Mucosa of rectum (tissue), 2 donors: ENCODE data around the gene RIPK4.

ENCODE experiments used
- H3K27ac ChIP-seq, 2 donors: one replicate each; pipeline ENCODE4 v1.7.0; 2013; ENCODE audit warnings: inconsistent platforms in 2 of 2, low read depth in 2 of 2, low read length in 2 of 2
- H3K27me3 ChIP-seq, 2 donors: one replicate each; pipeline ENCODE4 v1.7.0; 2013; ENCODE audit warnings: low read length in 2 of 2; ENCODE audit not compliant: control insufficient read depth in 2 of 2, insufficient read depth in 2 of 2
- H3K36me3 ChIP-seq, 2 donors: one replicate each; pipeline ENCODE4 v1.7.0; 2013; ENCODE audit warnings: low read length in 2 of 2; ENCODE audit not compliant: control insufficient read depth in 2 of 2, insufficient read depth in 2 of 2
- H3K4me1 ChIP-seq, 2 donors: one replicate each; pipeline ENCODE4 v1.7.0; 2013; ENCODE audit warnings: low read length in 2 of 2, mild to moderate bottlenecking in 1 of 2; ENCODE audit not compliant: control insufficient read depth in 2 of 2, insufficient read depth in 2 of 2
- H3K4me3 ChIP-seq, 2 donors: one replicate each; pipeline ENCODE4 v1.7.0; 2013; ENCODE audit warnings: low read length in 2 of 2
- H3K9ac ChIP-seq, 2 donors: one replicate each; pipeline ENCODE4 v1.7.0; 2013; ENCODE audit warnings: low read length in 2 of 2, low read depth in 1 of 2, mild to moderate bottlenecking in 1 of 2
- H3K9me3 ChIP-seq, 2 donors: one replicate each; pipeline ENCODE4 v1.7.0; 2013; ENCODE audit warnings: low read length in 2 of 2; ENCODE audit not compliant: control insufficient read depth in 2 of 2
- donor health status: healthy.
- donor health status: Normal muscosa, but diverticular disease.

Gene RIPK4

DNA sequence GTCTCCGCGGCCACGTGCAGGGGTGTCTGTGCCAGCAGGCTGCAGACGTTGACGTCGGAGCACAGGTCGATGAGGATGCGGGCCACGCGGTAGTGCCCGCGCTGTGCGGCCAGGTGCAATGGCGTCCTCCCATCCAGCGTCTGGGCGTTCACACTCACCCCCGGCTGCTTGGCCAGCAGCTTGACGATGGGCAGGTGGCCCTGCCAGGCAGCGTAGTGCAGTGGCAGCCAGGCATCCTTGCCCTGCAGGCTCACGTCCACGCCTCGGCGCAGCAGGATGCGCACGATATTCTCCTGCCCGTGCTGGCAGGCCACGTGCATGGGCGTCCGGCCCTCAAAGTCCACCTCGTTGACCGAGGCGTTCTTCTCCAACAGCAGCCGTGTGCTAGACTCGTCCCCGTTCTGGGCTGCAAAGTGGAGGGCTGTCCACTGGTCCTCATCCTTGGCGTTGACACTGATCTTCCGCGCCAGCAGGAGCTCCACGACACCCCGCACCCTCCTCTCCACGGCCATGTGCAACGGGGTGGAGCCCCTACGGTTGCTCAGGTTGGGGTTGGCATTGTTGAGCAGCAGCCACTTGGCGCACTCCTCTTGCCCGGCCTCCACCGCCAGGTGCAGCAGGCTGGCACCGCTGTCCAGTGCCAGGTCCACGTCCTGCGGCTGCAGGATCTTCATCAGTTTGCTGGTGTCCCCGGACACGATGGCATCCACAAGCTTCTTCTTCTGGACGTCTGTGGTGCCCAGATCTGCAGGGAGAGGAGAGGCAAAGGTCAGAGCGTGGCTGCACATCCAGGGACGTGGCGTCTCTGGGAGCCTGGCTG is 25.4 kb downstream of the RIPK4 start:
- peaks cover 0 to 5% of the 10 kb centered on the region in 2 donors for H3K9me3 ChIP-seq
- peaks cover 23 to 32% of the 10 kb centered on the region in 2 donors for H3K36me3 ChIP-seq
- H3K4me1 ChIP-seq = peaks cover 0 to 3% of the 10 kb centered on the region in 2 donors
- H3K4me3 ChIP-seq = no peak overlapping the region
- H3K27ac ChIP-seq = no peak overlapping the region
- no peak overlapping the region for H3K9ac ChIP-seq
- no peaks in the 10 kb centered on the region for H3K27me3 ChIP-seq

DNA sequence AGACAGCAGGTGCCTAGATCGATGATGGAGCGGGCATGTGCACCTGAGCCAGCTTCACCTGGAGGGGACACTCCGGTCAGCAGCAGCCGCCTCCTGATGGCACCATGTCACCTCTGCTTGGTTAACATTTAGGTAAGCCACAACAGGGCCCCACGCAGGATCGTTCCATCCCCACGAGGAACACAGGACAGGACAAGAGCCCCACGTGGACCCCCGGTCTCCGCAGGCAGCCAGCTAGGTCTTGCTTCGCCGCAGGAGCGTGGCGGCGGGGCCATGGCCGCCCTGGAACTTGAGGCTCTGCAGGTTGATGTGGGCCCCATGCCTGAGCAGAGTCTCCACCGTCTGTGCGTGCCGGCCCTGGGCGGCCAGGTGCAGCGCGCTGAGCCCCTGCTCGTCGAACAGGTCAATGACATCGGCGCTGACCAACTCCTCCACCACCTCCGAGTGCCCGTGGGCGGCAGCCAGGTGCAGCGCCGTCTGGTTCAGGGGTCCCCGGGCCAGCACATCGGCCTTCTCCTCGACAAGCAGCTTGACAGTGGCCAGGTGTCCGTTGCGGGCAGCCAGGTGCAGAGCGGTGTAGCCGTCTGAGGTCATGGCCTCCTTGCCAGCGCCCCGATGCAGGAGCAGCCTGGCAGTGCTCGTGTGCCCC is 26.1 kb downstream of the RIPK4 start:
- H3K9ac ChIP-seq = no peak overlapping the region
- H3K27me3 ChIP-seq = no peaks in the 10 kb centered on the region
- H3K27ac ChIP-seq = no peak overlapping the region
- peaks cover 23 to 30% of the 10 kb centered on the region in 2 donors for H3K36me3 ChIP-seq
- peaks cover 0 to 5% of the 10 kb centered on the region in 2 donors for H3K9me3 ChIP-seq
- peaks cover 0 to 3% of the 10 kb centered on the region in 2 donors for H3K4me1 ChIP-seq
- no peak overlapping the region for H3K4me3 ChIP-seq

DNA sequence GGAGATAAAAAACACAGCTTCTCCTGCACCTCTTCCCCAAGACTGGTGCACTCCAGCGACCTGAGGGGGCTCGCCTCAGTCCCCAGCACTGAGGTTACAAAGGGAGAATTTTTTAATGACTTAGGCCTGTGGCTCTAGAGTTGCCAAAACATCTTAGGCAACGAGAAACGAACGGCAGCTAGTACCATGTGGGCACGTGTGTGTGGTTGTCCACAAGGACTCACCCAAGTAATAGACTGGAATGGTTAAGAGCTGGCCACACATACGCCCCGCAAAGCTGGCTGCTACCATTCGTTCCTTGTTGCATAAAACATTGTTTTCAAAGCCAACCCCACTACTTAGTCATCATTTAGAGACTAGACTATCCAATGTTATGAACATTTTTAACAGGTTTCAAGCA is 26.9 kb downstream of the RIPK4 start:
- peaks cover 0 to 5% of the 10 kb centered on the region in 2 donors for H3K9me3 ChIP-seq

DNA sequence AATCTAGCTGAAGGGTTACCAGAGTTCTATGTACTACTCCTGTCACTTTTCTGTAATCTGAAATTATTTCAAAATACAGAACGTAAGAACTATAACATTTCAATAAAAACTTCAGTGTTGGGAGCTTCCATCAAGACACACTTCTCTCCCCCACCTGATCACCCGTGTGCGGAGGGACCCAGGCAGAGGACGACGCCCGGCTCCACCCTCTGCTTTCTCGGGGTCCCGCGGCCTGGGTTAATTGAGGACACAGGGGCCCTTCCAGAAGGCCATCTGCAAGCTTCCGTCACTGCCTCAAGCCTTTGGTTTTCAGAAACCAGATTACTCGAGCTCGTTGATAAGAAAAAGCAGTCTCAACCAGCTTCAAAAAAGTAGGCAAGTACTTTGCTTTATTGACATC is 27.8 kb downstream of the RIPK4 start:
- H3K27me3 ChIP-seq = no peaks in the 10 kb centered on the region
- peaks cover 16 to 25% of the 10 kb centered on the region in 2 donors for H3K36me3 ChIP-seq
- H3K27ac ChIP-seq = no peak overlapping the region
- H3K9ac ChIP-seq = no peak overlapping the region
- peaks cover 0 to 5% of the 10 kb centered on the region in 2 donors for H3K9me3 ChIP-seq
- H3K4me3 ChIP-seq = no peak overlapping the region
- H3K4me1 ChIP-seq = peaks cover 0 to 3% of the 10 kb centered on the region in 2 donors

More for the DNA sequence above, 26.9 kb downstream of the RIPK4 start:
- no peak overlapping the region for H3K9ac ChIP-seq
- H3K4me3 ChIP-seq = no peak overlapping the region
- H3K27me3 ChIP-seq = no peaks in the 10 kb centered on the region
- H3K36me3 ChIP-seq = peaks cover 23 to 30% of the 10 kb centered on the region in 2 donors
- H3K27ac ChIP-seq = no peak overlapping the region
- peaks cover 0 to 3% of the 10 kb centered on the region in 2 donors for H3K4me1 ChIP-seq

DNA sequence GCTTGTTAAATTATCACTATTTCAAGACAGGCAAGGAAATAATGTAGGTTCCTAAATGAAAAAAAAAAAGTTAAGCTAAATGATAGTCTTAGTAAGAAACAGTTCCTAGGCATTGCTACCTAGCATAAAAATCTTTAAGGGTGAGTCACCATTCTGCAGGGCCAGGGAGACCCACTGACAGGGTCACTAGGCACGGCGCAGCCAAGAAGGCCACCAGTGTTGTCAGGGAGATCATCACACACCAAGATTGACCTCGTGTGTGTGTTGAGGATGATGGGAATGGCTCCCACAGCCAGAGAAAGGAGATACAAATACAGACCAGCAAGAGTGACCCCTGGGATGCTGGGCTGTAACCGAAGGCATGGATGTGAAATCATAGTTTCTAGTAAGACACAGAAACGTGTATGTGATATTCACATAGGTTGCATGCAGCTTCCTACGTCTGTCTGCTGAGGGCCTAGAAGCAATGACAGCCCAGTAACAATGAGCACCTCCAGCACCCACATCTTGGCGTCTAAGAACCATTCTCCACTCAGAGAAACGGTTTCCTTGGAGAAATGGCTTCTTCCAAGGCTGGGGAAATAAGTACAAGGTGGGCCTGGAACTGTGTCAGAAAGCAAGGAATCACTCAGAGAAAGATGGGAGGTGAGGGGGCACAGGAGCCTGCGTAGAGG is 29.1 kb downstream of the RIPK4 start:
- Histone ChIP-seq H3K4me3 (no peak overlapping the region), H3K9ac (no peak overlapping the region), H3K27ac (no peak overlapping the region), H3K9me3 (peaks cover 0 to 5% of the 10 kb centered on the region in 2 donors), H3K36me3 (peaks cover 14 to 20% of the 10 kb centered on the region in 2 donors), H3K4me1 (no peaks in the 10 kb centered on the region), H3K27me3 (peaks cover 0 to 4% of the 10 kb centered on the region in 2 donors)

DNA sequence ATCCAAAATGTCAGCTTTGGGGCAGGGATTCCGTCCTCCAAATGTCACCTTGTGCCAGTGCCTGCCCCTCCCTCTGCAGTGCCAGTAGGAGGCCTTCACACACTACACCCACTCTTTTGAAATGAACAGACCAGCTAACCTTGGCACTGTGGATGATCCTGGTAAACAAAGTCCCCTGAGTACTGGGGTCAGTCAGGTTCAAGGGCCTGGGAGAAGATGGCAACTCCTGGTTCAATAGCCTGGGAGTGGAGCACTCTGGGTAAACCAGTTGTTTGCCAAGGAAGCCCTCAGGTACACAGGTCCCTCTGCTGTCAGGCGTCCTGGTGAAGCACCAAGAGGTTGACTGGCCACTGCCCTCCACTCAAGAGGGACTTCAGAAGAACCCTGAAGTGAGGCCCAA is 30.4 kb downstream of the RIPK4 start:
- Histone ChIP-seq H3K36me3 (peaks cover 7 to 17% of the 10 kb centered on the region in 2 donors), H3K9ac (no peak overlapping the region)

DNA sequence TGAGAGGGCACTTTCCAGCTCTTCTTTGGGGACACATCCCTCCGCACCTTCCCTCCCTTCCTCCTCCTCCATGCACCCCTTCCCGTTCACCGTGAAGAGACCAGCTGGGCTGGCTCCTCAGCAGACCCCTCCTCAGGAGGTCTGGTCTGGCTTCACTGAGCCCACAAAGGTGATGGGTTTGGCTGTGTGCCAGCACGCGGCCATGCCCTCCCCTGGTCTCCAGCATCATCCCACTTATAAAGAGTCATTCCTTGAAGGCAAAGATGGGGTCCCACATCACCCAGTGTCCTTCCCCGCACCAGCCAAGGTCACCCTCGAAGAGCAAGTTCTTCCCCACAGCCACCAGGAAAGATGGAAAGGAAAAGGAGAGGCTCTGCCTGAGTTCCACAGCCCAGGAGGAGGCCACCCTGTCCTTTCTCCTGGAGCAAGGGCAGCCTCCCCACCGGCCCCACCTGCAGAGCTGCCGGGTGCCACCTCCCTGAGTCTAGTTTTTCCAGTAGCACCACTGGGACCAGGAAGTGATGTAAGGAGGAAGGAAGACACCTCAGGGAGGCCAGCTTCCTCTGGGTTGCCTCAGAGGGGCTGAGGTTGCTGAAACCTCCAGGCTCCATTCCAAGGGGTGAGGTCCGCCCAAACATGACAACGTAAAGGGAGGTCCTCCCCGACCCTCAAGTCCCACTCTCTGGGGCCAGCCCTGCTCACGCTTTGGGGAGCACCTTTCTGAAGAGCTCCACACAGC is 32.7 kb downstream of the RIPK4 start:
- Histone ChIP-seq H3K9me3 (peaks cover 0 to 5% of the 10 kb centered on the region in 2 donors), H3K4me1 (peaks cover 0 to 2% of the 10 kb centered on the region in 2 donors), H3K4me3 (no peak overlapping the region), H3K9ac (no peak overlapping the region), H3K27me3 (peaks cover 0 to 4% of the 10 kb centered on the region in 2 donors), H3K36me3 (peaks cover 0 to 2% of the 10 kb centered on the region in 2 donors), H3K27ac (no peak overlapping the region)

More for the DNA sequence above, 30.4 kb downstream of the RIPK4 start:
- Histone ChIP-seq H3K27me3 (peaks cover 0 to 4% of the 10 kb centered on the region in 2 donors), H3K27ac (no peak overlapping the region), H3K4me3 (no peak overlapping the region), H3K4me1 (no peaks in the 10 kb centered on the region), H3K9me3 (peaks cover 0 to 5% of the 10 kb centered on the region in 2 donors)

DNA sequence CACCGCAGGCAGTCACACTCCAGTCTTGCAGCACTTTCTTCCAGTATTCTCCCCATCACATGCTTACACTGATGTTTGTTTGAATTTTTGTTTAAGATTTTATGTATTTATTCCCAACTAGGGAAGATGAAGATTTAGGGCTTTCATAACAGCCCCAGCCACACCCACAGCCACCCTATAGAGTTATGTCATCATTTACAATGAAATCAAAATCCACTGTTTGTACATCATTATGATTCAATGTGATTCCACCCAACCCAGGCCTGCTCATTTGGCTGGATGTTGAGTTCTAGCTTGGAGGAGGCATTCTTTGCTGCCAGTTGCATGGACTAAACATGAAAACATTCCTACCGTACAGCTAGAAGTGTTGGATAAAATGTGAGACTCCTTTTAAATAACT is 35.8 kb downstream of the RIPK4 start:
- H3K9ac ChIP-seq = no peak overlapping the region
- H3K36me3 ChIP-seq = no peaks in the 10 kb centered on the region
- no peaks in the 10 kb centered on the region for H3K9me3 ChIP-seq
- H3K27ac ChIP-seq = no peak overlapping the region
- H3K4me1 ChIP-seq = peaks cover 0 to 2% of the 10 kb centered on the region in 2 donors
- H3K27me3 ChIP-seq = peaks cover 0 to 4% of the 10 kb centered on the region in 2 donors
- H3K4me3 ChIP-seq = no peak overlapping the region

DNA sequence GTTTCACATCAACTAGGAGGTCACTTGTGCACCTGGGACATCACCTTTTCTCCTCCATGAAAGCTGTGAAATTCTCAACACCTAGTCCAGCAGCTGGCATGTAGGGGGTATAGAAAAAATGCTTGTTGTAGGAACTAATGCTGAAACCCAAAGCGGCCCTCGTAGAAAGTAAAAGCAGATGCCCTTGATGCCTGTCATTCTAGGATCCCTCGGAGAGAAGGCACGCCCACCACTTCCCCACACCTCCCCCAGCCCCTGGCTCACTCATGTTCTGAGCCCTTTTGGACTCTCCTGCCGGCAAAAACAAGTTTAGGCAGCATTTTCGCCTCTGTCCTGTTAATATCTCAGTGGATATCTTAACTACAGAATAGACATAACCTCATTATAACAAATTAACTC is 36.5 kb downstream of the RIPK4 start:
- Histone ChIP-seq H3K27me3 (peaks cover 0 to 4% of the 10 kb centered on the region in 2 donors), H3K27ac (no peak overlapping the region), H3K9ac (no peak overlapping the region), H3K36me3 (no peaks in the 10 kb centered on the region), H3K4me1 (peaks cover 0 to 2% of the 10 kb centered on the region in 2 donors), H3K4me3 (no peak overlapping the region), H3K9me3 (no peaks in the 10 kb centered on the region)
